ENCODE measurements around the gene PTPRA. TPM values are rescaled to one million over a fixed set of nuclear protein-coding genes. Genes with fewer than 3 reads are reported as not detected.

Gene PTPRA
- total and polyA plus RNA-seq, 10 of the 15 experiments (the other 5 are each of a cell fraction or from before 2014, with no cell fraction given) = 3.9 to 62.1 (median 34.6) TPM

GRCh38 chr20:2942439-2942838 is 69.2 kb downstream of the PTPRA start:
- ChIA-PET SMC1A (ENCODE audit: uncharacterized antibody, unreplicated experiment) (interaction anchor here (2.1 kb wide), 1 partner anchor 13 kb away, joined by 4 read pairs; no protein-coding TSS in a partner anchor), CTCF (interaction anchor here (0.8 kb wide), 1 partner anchor 69 kb away, joined by 3 read pairs; the partner anchor contains the start of gene PTPRA), RAD21 (ENCODE audit: unreplicated experiment) (interaction anchor here (1.0 kb wide), 1 partner anchor 68 kb away, joined by 3 read pairs; no protein-coding TSS in a partner anchor), POLR2A (interaction anchor here (0.6 kb wide), 1 partner anchor 24 kb away, joined by 5 read pairs; no protein-coding TSS in a partner anchor)
- ATAC-seq = no peak
- H3K27me3 ChIP-seq (replicated peaks in 1 of 2; ENCODE audit: control insufficient read depth in 2 of 2, insufficient read depth in 2 of 2, low read length in 1 of 2) = no peaks in the 10 kb centered on the region
- no peak overlapping the region for H3K9ac ChIP-seq (ENCODE audit: control insufficient read depth, insufficient read depth, low read length)
- H3K79me2 ChIP-seq (ENCODE audit: control insufficient read depth, insufficient read depth, low read length) = peaks cover 3% of the 10 kb centered on the region; the same call in 1 of the 2 replicates
- no peaks in the 10 kb centered on the region for H3K9me3 ChIP-seq (replicated peaks; ENCODE audit: control insufficient read depth, insufficient read depth, low read length)
- in situ Hi-C loops (cut with MboI) (no loop called here), intact Hi-C loops (cut with micrococcal nuclease; ENCODE audit: unreplicated experiment) (no loop called here)
- H3K4me2 ChIP-seq (ENCODE audit: control insufficient read depth, insufficient read depth) = no peak overlapping the region
- H3K36me3 ChIP-seq (ENCODE audit: control insufficient read depth in 2 of 2, insufficient read depth in 2 of 2, low read length in 1 of 2) = peaks cover 0 to 4% of the 10 kb centered on the region in 2 experiments; a peak in 2 of 4 replicates
- FAIRE-seq = no peak
- TF ChIP-seq FOXM1 (IDR thresholded peaks at IDR 0.05; ENCODE audit: low read depth, low read length) = no peak
- TF ChIP-seq SUPT20H (IDR thresholded peaks at IDR 0.05; ENCODE audit: borderline replicate concordance, control insufficient read depth, low read depth, low read length) = no peak
- TF ChIP-seq RB1 (IDR thresholded peaks at IDR 0.05; ENCODE audit: borderline replicate concordance) = no peak
- TF ChIP-seq SMARCA5 (IDR thresholded peaks at IDR 0.05) = no peak
- TF ChIP-seq POLR2A (IDR thresholded peaks at IDR 0.05; ENCODE audit: low read depth, low read length) = no peak
- TF ChIP-seq SIN3A (IDR thresholded peaks at IDR 0.05; ENCODE audit: low read depth, low read length) = no peak
- TF ChIP-seq SIX5 (IDR thresholded peaks at IDR 0.05; ENCODE audit: low read depth, low read length, severe bottlenecking) = no peak
- TF ChIP-seq ZNF217 (IDR thresholded peaks at IDR 0.05) = no peak
- TF ChIP-seq NFYA (IDR thresholded peaks at IDR 0.05; ENCODE audit: borderline replicate concordance, low read depth, low read length) = no peak
- no peak for TF ChIP-seq HCFC1 (IDR thresholded peaks at IDR 0.05; ENCODE audit: low read length)
- no peak for TF ChIP-seq HDGF (IDR thresholded peaks at IDR 0.05)
- no peak for TF ChIP-seq ZSCAN29 (IDR thresholded peaks at IDR 0.05)
- no peak for TF ChIP-seq ELK1 (IDR thresholded peaks at IDR 0.05; ENCODE audit: low read depth, low read length)
- no peak for TF ChIP-seq BMI1 (IDR thresholded peaks at IDR 0.05; ENCODE audit: borderline replicate concordance)
- TF ChIP-seq ZBED1 (IDR thresholded peaks at IDR 0.05; ENCODE audit: borderline replicate concordance) = no peak
- TF ChIP-seq FOS (IDR thresholded peaks at IDR 0.05; ENCODE audit: borderline replicate concordance, extremely low read depth, insufficient read length) = no peak
- TF ChIP-seq ATF3 (IDR thresholded peaks at IDR 0.05; ENCODE audit: borderline replicate concordance, extremely low read depth, low read depth, low read length) = no peak
- no peak for TF ChIP-seq CBX3 (IDR thresholded peaks at IDR 0.05; ENCODE audit: borderline replicate concordance, low read depth)
- no peak for TF ChIP-seq RAD51 (IDR thresholded peaks at IDR 0.05)
- no peak for TF ChIP-seq ZBTB4 (CRISPR knock-in tag; IDR thresholded peaks at IDR 0.05)
- no peaks in the 10 kb centered on the region; the same call in 1 of the 2 replicates for H3K4me1 ChIP-seq (ENCODE audit: control insufficient read depth, insufficient read depth, low read length)
- H3K4me3 ChIP-seq = no peak overlapping the region
- BruUV-seq (replicated peaks) = no TSS peak
- no peak overlapping the region for H3K27ac ChIP-seq (ENCODE audit: control insufficient read depth, insufficient read depth)
- DNase-seq (ENCODE audit: low read depth, low spot score) = no peak
- H2AFZ ChIP-seq (ENCODE audit: control insufficient read depth, low read depth, low read length) = no peak overlapping the region
- H4K20me1 ChIP-seq (ENCODE audit: control insufficient read depth, insufficient read depth) = no peaks in the 10 kb centered on the region
